Left ventricle myocardium inferior (tissue), 1 donor: Measurements from ENCODE around the gene LRIG1. TPM values are rescaled to one million over a fixed set of nuclear protein-coding genes. Genes with fewer than 3 reads are reported as not detected.
A peak's percentile ranks its signal among the peaks of the same experiment; 100 is the strongest.

Experiments used
- DNase-seq: peaks from one replicate; pipeline ENCODE4 v3.0.0-alpha.2; 2020
- H3K27ac ChIP-seq: fragments of 200-600 bp; replicated peaks from 2 replicates; pipeline ENCODE4 v1.8.0; 2021
- H3K27me3 ChIP-seq: fragments of 200-600 bp; 2 replicates; pipeline ENCODE4 v1.8.0; 2021; ENCODE audit warnings: low read depth
- H3K36me3 ChIP-seq: fragments of 200-600 bp; 2 replicates; pipeline ENCODE4 v1.8.0; 2021
- H3K4me1 ChIP-seq: fragments of 200-600 bp; 2 replicates; pipeline ENCODE4 v1.8.0; 2021
- H3K4me3 ChIP-seq: fragments of 200-600 bp; 2 replicates; pipeline ENCODE4 v1.8.0; 2021; ENCODE audit warnings: mild to moderate bottlenecking, moderate library complexity
- H3K9me3 ChIP-seq: fragments of 200-600 bp; replicated peaks from 2 replicates; pipeline ENCODE4 v1.8.0; 2021
- intact Hi-C: fragments of 100-400 bp; cut with micrococcal nuclease; formaldehyde crosslinking; loops from one replicate; pipeline ENCODE4 v1.11.0; 2022
- total RNA-seq: library from RNA; stranded (reverse); fragmentation: NEBNext Ultra II Directional; extraction: Animal tissue kit (Norgen Biotek cat#: 25700); gene quantifications from one replicate; pipeline ENCODE4 v1.2.1, GENCODE V29; 2021
- TF ChIP-seq, protein P1 (sequence below): fragments of 200-600 bp; IDR thresholded peaks from 2 replicates; pipeline ENCODE4 v1.8.0; 2021; ENCODE audit warnings: antibody characterized with exemption, mild to moderate bottlenecking, borderline replicate concordance
- donor health status: DM: no; HTN: yes; CAD: no; lungs with severe emphysema.

The LRIG1 gene
- total RNA-seq, 1 donor from 2014 or later = 137 TPM

DNA sequence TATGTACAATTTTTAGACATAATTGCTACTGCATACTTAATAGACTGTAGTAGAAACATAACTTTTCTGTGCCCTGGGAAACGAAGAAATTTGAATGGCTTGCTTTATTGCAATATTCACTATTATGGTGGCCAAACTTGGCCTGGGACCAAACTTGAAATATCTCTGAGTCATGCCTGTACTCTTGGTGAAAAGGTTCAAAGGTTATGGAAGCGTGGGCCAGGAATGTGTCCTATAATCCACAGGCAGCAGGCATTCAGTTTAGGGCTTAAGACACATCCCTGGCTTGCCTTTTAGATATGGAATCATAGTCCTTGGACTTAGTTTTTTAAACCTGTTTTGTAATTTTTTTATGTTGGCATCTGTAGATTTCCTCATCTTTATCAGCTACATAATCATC lies 124.3 kb downstream of the LRIG1 start:
- H3K27ac ChIP-seq = peak overlapping the region; percentile 11

DNA sequence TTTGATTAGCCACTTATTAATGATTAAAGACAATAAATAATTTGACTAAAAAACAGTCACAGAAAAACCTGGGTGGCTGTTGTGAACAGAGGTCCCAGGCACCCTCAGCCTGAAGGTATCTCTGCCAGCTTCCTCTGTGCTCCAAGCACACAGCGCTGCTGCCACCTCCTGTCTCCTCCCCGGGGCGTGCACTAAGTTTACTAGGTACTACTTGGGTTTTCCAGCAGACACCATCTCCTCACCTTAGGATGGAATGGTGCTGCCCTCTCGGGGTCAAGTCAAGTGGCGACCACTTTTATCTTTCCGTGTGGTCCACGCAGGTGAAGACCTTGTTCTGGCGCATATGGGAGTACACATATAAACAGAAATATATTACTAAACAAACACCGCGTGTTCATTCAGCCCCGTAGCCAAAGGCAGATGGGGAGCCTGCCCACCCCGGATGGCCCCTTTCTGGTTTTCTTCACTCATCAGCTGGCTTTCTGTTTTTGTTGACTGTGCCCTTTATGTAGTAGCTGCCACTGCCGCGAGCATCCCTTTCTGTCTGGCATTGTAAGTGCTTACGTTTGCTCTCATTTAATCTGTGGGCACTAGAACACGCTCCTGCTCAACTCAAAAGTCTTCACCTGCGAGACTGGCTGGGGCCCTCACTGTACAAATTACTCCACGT lies 128.0 kb downstream of the LRIG1 start:
- H3K4me3 ChIP-seq = peak overlapping the region; percentile 49
- DNase-seq = peak; percentile 64
- H3K27ac ChIP-seq = peak overlapping the region; percentile 86
- H3K9me3 ChIP-seq = no peaks in the 10 kb centered on the region
- TF ChIP-seq, protein P1, sequence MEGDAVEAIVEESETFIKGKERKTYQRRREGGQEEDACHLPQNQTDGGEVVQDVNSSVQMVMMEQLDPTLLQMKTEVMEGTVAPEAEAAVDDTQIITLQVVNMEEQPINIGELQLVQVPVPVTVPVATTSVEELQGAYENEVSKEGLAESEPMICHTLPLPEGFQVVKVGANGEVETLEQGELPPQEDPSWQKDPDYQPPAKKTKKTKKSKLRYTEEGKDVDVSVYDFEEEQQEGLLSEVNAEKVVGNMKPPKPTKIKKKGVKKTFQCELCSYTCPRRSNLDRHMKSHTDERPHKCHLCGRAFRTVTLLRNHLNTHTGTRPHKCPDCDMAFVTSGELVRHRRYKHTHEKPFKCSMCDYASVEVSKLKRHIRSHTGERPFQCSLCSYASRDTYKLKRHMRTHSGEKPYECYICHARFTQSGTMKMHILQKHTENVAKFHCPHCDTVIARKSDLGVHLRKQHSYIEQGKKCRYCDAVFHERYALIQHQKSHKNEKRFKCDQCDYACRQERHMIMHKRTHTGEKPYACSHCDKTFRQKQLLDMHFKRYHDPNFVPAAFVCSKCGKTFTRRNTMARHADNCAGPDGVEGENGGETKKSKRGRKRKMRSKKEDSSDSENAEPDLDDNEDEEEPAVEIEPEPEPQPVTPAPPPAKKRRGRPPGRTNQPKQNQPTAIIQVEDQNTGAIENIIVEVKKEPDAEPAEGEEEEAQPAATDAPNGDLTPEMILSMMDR = peak; percentile 68
- intact Hi-C loops = loop anchor here (5.0 kb wide), 1 partner anchor 96 kb away; no protein-coding TSS in a partner anchor
- no peaks in the 10 kb centered on the region for H3K27me3 ChIP-seq
- peaks cover 58% of the 10 kb centered on the region for H3K4me1 ChIP-seq
- peaks cover 21% of the 10 kb centered on the region for H3K36me3 ChIP-seq

More for the DNA sequence above, 124.3 kb downstream of the LRIG1 start:
- Histone ChIP-seq H3K36me3 (peaks cover 59% of the 10 kb centered on the region), H3K27me3 (no peaks in the 10 kb centered on the region), H3K4me1 (peaks cover 37% of the 10 kb centered on the region), H3K9me3 (no peaks in the 10 kb centered on the region), H3K4me3 (no peak overlapping the region)
- intact Hi-C loops = no loop called here
- no peak for DNase-seq
- TF ChIP-seq, protein P1 = no peak

DNA sequence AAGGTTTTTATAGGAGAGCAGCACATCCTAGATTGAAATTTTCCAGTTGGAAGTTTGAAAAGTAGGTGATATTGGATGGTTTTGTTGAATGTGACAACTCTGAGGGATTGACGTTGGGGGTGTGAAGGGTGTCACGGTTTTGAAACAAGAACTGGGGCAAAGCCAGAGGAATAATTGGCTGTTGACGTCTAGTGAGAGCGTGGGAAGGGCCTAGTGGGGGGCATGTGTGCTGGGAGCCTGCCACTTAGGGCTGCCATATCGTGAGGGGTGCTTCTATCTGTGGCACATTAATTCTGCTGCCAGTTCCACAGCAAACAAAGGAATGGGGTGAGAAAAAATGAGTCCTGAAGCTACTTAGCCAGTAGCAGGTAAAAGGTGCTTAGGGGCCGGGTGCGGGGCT lies 129.4 kb downstream of the LRIG1 start:
- Histone ChIP-seq H3K4me3 (peak overlapping the region; percentile 49), H3K36me3 (peaks cover 9% of the 10 kb centered on the region), H3K27ac (peak overlapping the region; percentile 86), H3K9me3 (no peaks in the 10 kb centered on the region), H3K27me3 (no peaks in the 10 kb centered on the region), H3K4me1 (peaks cover 51% of the 10 kb centered on the region)
- TF ChIP-seq, protein P1 = no peak
- intact Hi-C loops = loop anchor here (5.0 kb wide), 1 partner anchor 94 kb away; no protein-coding TSS in a partner anchor
- no peak for DNase-seq

DNA sequence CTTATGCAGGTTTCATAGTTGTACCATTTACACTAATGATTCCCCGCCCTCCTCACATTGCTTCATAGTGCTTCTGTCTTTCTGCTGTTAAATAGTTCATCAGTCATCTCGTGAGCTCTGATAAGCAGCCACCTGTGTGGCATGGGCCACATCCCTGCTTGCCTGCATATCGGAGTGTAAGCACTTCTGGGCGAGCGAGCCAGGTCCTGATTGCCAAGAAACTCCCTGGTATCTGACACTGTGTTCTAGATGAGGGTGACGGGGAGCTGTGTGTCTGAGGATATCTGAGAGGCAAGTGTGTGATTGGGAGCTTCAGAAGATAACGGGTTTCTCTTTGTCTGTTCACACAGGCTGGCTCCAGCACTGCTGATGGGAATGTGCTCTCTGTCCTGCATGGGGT lies 130.6 kb downstream of the LRIG1 start:
- TF ChIP-seq, protein P1 = no peak
- H3K4me1 ChIP-seq = peaks cover 58% of the 10 kb centered on the region
- H3K27me3 ChIP-seq = no peaks in the 10 kb centered on the region
- H3K9me3 ChIP-seq = no peaks in the 10 kb centered on the region
- intact Hi-C loops = loop anchor here (5.0 kb wide), 1 partner anchor 93 kb away; no protein-coding TSS in a partner anchor
- H3K27ac ChIP-seq = peak overlapping the region; percentile 86
- H3K36me3 ChIP-seq = peaks cover 7% of the 10 kb centered on the region
- DNase-seq = peak; percentile 74
- H3K4me3 ChIP-seq = peak overlapping the region; percentile 49

DNA sequence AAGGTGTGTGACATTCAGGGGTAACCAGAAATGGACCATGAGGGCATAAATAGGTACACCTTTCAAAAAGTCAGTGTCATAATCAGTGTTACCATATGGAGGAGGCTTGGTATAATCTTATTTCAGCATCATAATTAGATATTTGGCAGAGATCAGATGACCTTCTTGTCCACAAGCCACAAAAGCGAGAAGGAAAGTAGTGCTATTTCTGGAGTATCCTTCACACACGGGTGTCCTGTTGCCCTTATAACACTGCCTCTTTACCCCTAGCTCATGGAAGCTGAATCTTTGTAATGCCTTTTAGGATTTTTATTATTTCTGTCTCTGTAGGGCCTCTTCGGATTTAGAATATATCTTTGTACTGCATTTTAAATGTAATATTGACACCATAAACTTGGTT lies 132.8 kb downstream of the LRIG1 start:
- H3K27me3 ChIP-seq = no peaks in the 10 kb centered on the region
- TF ChIP-seq, protein P1 = no peak
- peak overlapping the region; percentile 79 for H3K27ac ChIP-seq
- no peaks in the 10 kb centered on the region for H3K9me3 ChIP-seq
- H3K4me3 ChIP-seq = no peak overlapping the region
- intact Hi-C loops = no loop called here
- peaks cover 75% of the 10 kb centered on the region for H3K4me1 ChIP-seq
- no peak for DNase-seq
- no peaks in the 10 kb centered on the region for H3K36me3 ChIP-seq
